Measurements from ENCODE around the gene CCN6. TPM values are rescaled to one million over a fixed set of nuclear protein-coding genes. Genes with fewer than 3 reads are reported as not detected.

The CCN6 gene
- total RNA-seq, 1 experiment from 2014 or later, result not detected

GRCh38 chr6:112085286-112086065 lies 31.6 kb downstream of the CCN6 start (continued):
- TF ChIP-seq EGR1 (IDR thresholded peaks at IDR 0.05; ENCODE audit: low read depth), result no peak
- TF ChIP-seq POLR2AphosphoS5 (IDR thresholded peaks at IDR 0.05; ENCODE audit: low read depth, low read length), result no peak
- no peak for TF ChIP-seq REST (IDR thresholded peaks at IDR 0.05; ENCODE audit: low read depth)
- no peak for TF ChIP-seq SP1 (IDR thresholded peaks at IDR 0.05; ENCODE audit: low read depth)
- TF ChIP-seq ATF3 (IDR thresholded peaks at IDR 0.05), result no peak
- TF ChIP-seq POLR2A (IDR thresholded peaks at IDR 0.05; ENCODE audit: borderline replicate concordance, extremely low read depth, insufficient read depth, insufficient read length), result no peak

GRCh38 chr6:112086744-112087135 lies 32.8 kb downstream of the CCN6 start:
- POLR2A ChIA-PET, result interaction anchor here (0.9 to 1.0 kb wide), 2 partner anchors 10 to 14 kb away, joined by 3 read pairs; no protein-coding TSS in a partner anchor
- CTCF ChIA-PET, result interaction anchor here (0.7 to 2.2 kb wide), 4 partner anchors 15 to 377 kb away, joined by 3 to 10 read pairs (median 4); no protein-coding TSS in a partner anchor

More at GRCh38 chr6:112086744-112087135, 32.8 kb downstream of the CCN6 start:
- peak overlapping the region; percentile 70 for H3K9ac ChIP-seq (ENCODE audit: low read length)
- H3K79me2 ChIP-seq (ENCODE audit: insufficient read depth, low read length), result no peaks in the 10 kb centered on the region; the same call in none of the 2 replicates
- no peaks in the 10 kb centered on the region for H3K27me3 ChIP-seq (ENCODE audit: insufficient read depth, low read length)
- no peaks in the 10 kb centered on the region for H3K9me2 ChIP-seq (ENCODE audit: insufficient read depth)
- H3K4me2 ChIP-seq (ENCODE audit: low read length), result peak overlapping the region; percentile 79
- peaks cover 3 to 6% of the 10 kb centered on the region in 2 experiments; a peak in 2 of 4 replicates for H3K36me3 ChIP-seq (ENCODE audit: control insufficient read depth in 1 of 2, insufficient read depth in 2 of 2, low read length in 2 of 2)
- ATAC-seq (peak; percentile 68), DNase-seq (ENCODE audit: low read depth, low spot score) (peak; percentile 34)
- RAD21 ChIA-PET (ENCODE audit: low non-redundant PET in 1 of 2, low total read pairs in 2 of 2, uncharacterized antibody in 2 of 2, unreplicated experiment in 2 of 2), result interaction anchor here in 1 of 2 experiments (0.6 to 1.1 kb wide), 2 partner anchors 76 to 136 kb away, joined by 3 read pairs; no protein-coding TSS in a partner anchor
- no peaks in the 10 kb centered on the region for H4K20me1 ChIP-seq (ENCODE audit: insufficient read depth)
- TSS peak; percentile 45 for BruUV-seq (replicated peaks)
- peaks cover 2 to 9% of the 10 kb centered on the region in 2 experiments; a peak in 3 of 4 replicates for H3K4me1 ChIP-seq (ENCODE audit: control insufficient read depth in 1 of 2, insufficient read depth in 2 of 2, low read length in 2 of 2)
- H2AFZ ChIP-seq (ENCODE audit: low read depth, low read length, poor library complexity, severe bottlenecking), result peak overlapping the region; percentile 97
- H3K9me3 ChIP-seq (ENCODE audit: control insufficient read depth in 1 of 2, insufficient read depth in 1 of 2, low read depth in 1 of 2, low read length in 2 of 2), result no peaks in the 10 kb centered on the region
- TF ChIP-seq POLR2AphosphoS5 (IDR thresholded peaks at IDR 0.05; ENCODE audit: low read depth, low read length) (no peak), CEBPB (IDR thresholded peaks at IDR 0.05; ENCODE audit: low read depth) (peak; percentile 52; the same call in 1 of the 2 replicates), CTCF (IDR thresholded peaks at IDR 0.05 in 2 of 3, conservative IDR thresholded peaks at IDR 0.05 in 1 of 3; ENCODE audit: borderline replicate concordance in 1 of 3, insufficient read depth in 1 of 3, low read depth in 2 of 3, low read length in 2 of 3) (peak; percentile 25 to 42 (median 40); a peak in 4 of 6 replicates), FOSL1 (IDR thresholded peaks at IDR 0.05; ENCODE audit: low read depth) (no peak), RAD21 (IDR thresholded peaks at IDR 0.05; ENCODE audit: low read depth) (peak; percentile 50), SRF (IDR thresholded peaks at IDR 0.05; ENCODE audit: low read depth) (0 out of 2 replicates have a peak, but pooled peaks have one; percentile 20)
- intact Hi-C loops (cut with micrococcal nuclease), result loop anchor here (1.0 kb wide), 1 partner anchor 77 kb away; no protein-coding TSS in a partner anchor
- H3K4me3 ChIP-seq (replicated peaks in 1 of 2; ENCODE audit: low read depth in 1 of 2, low read length in 2 of 2), result peak overlapping the region; percentile 78 to 95
- H3K27ac ChIP-seq (ENCODE audit: low read depth, low read length), result peak overlapping the region; percentile 53

Data from HCT116 (cell line).